Renal cortex interstitium (tissue), 11 donors: ENCODE measurements around the gene TRIM72. TPM values are rescaled to one million over a fixed set of nuclear protein-coding genes. Genes with fewer than 3 reads are reported as not detected.

Source experiments
- DNase-seq, 11 donors: peaks; one replicate each; pipeline ENCODE4 v3.0.0-alpha.2; 2013; ENCODE audit warnings: low read depth in 9 of 11, low spot score in 4 of 11; ENCODE audit errors: extremely low read depth in 1 of 11
- polyA plus RNA-seq, 3 donors: library from polyadenylated mRNA; unstranded; fragments of 120-200 nt; gene quantifications; one replicate each; pipeline ENCODE4 v1.2.1, GENCODE V29; 2013; ENCODE audit not compliant: insufficient read length in 3 of 3

Gene TRIM72
- polyA plus RNA-seq, 3 donors, result 0.09 to 0.18 (median 0.09) TPM

DNA sequence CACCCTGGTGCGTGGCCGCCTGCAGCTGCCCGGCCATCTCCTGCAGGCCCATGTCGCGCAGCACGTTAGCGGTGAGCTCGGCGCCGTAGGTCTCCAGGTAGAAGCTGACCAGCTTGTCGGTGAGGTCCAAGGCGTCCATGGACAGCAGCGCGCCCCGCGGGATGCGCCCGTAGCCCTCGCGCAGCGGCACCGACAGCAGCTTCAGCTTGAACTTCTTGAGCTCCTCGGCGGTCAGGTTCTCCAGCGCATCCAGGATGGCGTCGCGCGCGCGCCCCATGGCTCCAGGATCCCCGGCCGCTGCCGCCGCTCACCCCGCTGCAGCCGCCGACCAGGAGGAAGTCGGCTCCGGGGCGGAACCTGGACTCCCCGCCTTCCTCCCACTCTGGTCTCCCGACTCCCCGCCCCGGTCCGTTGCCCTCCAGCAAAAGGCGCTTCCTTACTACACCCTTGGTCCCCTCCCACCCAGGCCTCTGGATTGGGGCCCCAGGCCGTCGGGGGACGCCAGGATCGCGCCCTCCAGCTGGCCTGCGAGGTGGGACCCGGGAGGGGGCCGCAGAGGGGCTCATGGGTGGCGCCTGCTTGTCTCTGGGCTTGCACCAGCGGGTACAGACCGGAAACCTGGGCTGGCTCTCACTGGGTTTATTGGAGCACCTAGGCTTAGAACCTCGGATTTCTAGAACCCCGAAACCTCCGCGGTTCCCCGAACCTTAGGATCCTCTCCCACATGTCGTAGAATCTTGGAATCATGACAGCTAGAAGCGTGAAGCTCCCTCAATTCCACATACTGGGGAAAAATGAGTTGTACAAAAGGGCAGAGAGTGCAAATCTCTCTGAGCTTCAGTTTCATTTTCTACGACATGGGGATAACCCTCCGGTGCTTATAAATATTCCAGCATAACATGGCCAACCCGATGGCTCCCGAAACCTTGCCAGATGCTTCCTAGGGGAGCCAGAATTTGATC is 11.2 kb upstream of the TRIM72 start, which contains the start of gene PYCARD:
TSS of gene PYCARD (minus strand) at position 347 of the 962 bp plus-strand sequence. CDS start at position 277, 70 bp downstream.
- DNase-seq, result no peak

DNA sequence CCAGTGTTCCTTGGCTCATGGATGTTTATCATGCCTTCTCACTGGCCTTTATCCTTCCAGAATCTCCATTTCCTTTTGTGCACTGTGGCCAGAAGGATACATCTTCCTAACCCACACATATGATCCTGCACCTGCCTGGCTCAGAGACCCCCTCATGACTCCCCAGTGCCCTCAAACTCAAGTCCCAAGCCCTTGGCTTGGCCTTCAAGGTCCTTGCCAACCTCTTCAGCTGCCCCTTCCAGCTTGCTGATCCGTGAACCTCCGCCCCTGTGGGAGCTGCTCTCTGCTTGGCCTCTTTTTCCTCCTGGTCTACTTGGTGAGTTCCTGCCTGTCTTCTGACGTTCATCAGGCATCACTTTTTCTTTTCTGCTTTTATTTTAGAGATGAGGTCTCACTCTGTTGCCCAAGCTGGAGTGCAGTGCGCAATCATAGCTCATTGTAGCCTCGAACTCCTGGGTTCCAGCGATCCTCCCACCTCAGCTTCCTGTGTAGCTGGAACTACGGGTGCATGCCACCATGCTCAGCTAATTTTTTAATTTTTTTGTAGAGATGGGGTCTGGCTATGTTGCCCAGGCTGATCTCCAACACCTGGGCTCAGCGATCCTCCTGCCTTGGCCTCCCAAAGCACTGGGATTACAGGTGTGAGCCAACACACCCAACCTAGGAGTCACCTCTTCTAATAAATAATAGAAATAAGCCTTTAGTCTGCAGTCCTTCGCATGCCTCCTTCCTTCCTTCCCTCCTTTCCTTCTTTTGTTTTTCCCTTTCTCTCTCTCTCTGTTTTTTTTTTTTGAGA is 8.8 kb upstream of the TRIM72 start:
- DNase-seq, result no peak

GRCh38 chr16:31206776-31207175 is 7.1 kb upstream of the TRIM72 start:
- no peak for DNase-seq

- no peak for DNase-seq
These were observed 577 bp upstream of the TRIM72 start for GRCh38 chr16:31213342-31213741.

GRCh38 chr16:31214708-31215286 is 878 bp downstream of the TRIM72 start:
- DNase-seq, result no peak

DNA sequence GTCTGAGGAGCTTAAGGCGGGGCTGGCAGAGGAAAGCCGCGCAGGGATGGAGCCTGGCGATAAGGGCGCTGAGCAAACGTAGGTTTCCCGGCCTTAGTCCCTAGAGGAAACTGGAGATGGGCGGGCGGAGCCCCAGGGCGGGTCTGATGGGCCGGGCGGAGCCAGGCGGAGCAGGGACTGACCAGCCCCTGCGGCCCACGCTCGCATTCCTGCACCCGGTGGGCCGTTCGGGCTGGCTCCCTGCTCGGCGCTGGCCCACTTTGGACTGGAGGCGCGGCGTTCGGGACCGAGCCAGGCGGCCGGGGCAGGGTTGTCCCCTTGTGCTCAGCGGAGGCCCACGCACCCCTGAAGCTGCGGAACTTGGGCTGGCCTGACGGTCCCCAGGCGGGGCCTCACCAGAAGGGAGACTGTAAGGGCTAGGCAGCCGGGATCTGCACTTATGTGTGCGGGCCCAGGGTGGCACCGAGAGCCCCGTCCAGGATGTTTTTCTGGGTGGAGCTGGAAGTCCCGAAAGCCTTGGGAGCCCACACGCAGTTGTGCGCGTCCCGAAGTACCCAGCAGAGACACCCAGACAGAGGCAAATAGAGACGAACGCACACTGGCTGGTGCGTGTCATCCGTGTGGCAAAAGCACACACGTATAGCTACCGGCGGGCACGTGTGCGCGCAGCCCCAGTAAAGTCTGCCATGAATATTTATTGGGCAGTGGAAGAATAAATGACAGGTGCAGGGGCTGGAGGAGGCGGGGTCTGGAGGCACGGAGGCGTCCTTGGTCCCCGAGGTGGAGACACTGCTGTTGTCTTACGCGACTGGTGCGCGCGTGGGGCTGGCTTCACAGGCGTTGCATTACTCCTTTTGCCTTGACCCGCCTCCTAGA is 1.6 kb downstream of the TRIM72 start:
- DNase-seq, result peak in 1 of 11 donors; percentile 21

DNA sequence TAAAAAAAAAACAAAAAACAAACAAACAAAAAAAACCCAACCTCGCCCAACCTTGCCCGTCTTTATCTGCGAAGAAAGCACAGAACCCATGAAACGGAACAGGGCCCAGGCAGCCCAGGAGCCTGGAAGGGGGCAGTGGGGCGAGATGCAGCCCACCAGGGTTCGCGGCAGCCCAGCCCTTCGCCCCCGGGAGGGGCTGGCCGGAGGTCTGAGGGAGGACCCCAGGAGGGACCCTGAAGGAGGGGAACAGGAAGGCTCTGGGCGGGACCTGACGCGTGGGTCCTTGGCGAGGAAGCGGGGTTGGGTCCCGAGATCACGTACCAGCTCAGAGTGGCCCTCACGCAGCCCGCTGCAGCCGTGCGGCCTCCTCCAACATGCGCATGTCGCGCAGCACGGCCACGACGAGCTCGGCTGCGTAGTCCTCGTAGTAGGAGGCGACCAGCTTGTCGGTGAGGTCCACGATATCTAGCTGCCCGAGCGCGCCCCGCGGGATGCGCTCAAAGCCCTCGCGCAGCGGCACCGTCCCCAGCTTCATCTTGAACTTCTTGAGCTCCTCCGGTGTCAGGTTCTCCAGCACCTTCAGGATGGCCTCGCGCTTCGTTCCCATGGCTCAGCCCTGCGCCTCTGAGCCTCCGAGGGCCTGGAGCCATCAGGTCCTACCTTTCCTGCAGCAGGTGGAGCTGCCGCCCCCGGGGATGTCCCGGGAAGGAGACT is 2.7 kb downstream of the TRIM72 start, which contains the start of gene PYDC1:
TSS of gene PYDC1 (minus strand) at position 714 of the 714 bp plus-strand sequence. CDS start at position 607, 107 bp downstream.
- DNase-seq, result no peak

- no peak for DNase-seq
These were observed 3.2 kb downstream of the TRIM72 start for GRCh38 chr16:31217136-31217530.

DNA sequence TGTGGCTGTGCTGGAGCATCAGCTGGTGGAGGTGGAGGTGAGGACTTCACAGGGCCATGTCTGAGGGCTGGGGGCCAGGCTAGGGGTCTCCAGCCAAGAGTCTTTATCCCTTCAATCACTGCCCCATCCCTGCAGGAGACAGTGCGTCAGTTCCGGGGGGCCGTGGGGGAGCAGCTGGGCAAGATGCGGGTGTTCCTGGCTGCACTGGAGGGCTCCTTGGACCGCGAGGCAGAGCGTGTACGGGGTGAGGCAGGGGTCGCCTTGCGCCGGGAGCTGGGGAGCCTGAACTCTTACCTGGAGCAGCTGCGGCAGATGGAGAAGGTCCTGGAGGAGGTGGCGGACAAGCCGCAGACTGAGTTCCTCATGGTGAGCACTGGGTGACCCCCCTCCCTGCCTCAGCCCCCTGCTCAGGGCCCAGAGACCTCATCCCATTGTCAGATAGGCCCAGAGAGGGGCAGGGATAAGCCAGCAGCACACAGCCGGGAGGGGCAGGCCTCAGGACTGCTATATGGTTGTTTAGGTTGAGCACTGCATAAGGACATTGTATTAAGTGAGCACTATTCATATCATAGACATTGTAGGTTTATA is 5.3 kb downstream of the TRIM72 start:
- DNase-seq, result no peak

GRCh38 chr16:31221357-31222160 is 7.6 kb downstream of the TRIM72 start:
- no peak for DNase-seq

DNA sequence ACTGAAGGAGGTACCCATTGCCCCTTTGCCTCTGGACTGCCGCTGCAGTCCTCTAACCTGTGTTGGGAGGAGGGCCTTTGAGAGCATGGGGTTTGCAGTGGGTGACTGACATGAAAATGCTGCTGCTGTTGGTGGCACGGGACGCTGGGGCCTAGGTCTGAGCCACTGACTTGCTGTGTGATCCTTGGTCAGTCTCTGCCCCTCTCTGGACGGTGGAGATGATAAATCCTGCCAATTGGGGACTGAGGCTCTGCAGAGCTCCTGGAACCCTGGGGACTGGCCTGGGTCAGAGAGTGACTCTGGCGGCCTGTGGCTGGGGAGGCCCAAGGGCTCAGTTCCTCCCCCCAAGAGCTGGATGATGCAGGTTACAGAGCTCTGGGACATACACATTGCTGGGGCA is 9.1 kb downstream of the TRIM72 start:
- no peak for DNase-seq

DNA sequence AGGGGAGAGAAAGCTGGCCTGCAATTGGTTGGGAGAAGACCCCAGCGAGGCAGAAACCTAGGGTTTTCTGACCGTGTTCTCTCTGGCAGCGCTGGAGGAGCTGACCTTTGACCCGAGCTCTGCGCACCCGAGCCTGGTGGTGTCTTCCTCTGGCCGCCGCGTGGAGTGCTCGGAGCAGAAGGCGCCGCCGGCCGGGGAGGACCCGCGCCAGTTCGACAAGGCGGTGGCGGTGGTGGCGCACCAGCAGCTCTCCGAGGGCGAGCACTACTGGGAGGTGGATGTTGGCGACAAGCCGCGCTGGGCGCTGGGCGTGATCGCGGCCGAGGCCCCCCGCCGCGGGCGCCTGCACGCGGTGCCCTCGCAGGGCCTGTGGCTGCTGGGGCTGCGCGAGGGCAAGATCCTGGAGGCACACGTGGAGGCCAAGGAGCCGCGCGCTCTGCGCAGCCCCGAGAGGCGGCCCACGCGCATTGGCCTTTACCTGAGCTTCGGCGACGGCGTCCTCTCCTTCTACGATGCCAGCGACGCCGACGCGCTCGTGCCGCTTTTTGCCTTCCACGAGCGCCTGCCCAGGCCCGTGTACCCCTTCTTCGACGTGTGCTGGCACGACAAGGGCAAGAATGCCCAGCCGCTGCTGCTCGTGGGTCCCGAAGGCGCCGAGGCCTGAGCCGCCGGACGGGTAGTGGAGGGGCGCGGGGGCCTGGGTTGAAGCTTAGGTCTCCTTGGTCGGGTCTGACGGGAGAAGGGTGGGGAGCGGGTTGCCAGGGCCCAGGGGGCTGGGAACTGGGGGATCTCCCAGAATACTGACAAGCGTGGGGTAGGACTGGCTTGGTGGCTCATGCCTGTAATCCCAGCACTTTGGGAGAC is 10.4 kb downstream of the TRIM72 start:
- DNase-seq, result no peak

DNA sequence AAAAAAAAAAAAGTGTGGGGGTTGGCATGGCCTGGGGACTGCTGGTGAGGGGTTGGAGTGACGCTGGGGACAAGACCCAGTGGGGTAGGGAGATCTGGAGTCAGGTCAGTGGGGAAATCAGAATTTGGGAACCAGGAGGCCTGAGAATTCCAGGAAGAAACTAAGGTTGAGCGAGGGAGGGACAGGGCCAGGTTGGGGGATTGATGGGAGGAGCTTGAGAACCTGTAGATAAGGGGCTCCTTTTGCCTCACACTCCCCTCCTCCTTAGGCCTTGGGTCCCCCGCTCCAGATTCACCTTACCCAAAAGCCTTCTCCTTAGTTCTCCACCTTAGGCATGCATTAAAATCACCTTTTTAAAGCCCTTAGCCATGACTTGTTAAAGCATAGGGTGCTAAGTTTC is 11.3 kb downstream of the TRIM72 start:
- DNase-seq, result no peak

GRCh38 chr16:31228206-31228605 is 14.3 kb downstream of the TRIM72 start:
- no peak for DNase-seq

DNA sequence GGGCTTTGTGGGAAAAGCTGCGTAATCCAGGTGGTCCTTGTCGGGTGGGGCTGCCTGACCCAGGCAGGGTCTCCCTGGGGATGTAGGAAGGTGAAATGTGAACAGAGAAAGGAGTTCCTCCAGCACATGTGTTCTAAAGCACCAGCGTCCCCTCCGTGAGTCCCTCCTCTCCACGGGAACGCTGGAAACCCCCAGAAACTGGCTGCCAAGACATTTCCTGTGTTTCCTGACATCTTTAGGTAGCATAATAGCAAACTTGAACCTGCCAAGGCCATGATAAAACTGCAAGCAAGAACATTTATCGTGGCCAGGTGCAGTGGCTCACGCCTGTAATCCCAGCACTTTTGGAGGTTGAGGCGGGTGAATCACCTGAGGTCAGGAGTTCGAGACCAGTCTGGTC is 15.6 kb downstream of the TRIM72 start:
- no peak for DNase-seq

DNA sequence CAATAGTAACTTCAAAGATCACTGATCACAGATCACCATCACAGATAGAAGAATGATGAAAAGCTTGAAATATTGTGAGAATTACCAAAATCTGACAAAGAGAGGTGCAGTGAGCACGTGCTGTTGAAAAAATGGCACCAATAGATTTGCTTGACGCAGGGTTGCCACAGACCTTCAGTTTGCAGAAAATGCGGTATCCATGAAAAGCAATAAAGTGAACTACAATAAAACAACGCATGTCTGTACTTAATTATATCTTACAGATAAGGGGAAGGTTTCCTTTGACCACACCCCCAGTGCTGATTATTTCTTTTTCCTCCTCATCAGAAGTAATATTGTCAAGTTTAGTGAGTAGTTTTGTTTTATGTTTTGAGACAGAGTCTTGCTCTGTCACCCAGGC is 24.1 kb downstream of the TRIM72 start:
- DNase-seq, result no peak
